PC-9 (cell line): Measurements from ENCODE around the gene C1orf105.

ENCODE experiments used
- EZH2 ChIP-seq: fragments of 200-600 bp; sonication (generic); IDR thresholded peaks from 2 replicates; pipeline ENCODE4 v1.8.0; 2017; ENCODE audit warnings: antibody characterized with exemption, low read depth
- TF ChIP-seq, protein P1 (sequence below): fragments of 200-600 bp; sonication (generic); conservative IDR thresholded peaks from 2 replicates; pipeline ENCODE4 v1.6.1; 2017; ENCODE audit warnings: mixed run types, antibody characterized with exemption, mild to moderate bottlenecking, moderate library complexity

DNA sequence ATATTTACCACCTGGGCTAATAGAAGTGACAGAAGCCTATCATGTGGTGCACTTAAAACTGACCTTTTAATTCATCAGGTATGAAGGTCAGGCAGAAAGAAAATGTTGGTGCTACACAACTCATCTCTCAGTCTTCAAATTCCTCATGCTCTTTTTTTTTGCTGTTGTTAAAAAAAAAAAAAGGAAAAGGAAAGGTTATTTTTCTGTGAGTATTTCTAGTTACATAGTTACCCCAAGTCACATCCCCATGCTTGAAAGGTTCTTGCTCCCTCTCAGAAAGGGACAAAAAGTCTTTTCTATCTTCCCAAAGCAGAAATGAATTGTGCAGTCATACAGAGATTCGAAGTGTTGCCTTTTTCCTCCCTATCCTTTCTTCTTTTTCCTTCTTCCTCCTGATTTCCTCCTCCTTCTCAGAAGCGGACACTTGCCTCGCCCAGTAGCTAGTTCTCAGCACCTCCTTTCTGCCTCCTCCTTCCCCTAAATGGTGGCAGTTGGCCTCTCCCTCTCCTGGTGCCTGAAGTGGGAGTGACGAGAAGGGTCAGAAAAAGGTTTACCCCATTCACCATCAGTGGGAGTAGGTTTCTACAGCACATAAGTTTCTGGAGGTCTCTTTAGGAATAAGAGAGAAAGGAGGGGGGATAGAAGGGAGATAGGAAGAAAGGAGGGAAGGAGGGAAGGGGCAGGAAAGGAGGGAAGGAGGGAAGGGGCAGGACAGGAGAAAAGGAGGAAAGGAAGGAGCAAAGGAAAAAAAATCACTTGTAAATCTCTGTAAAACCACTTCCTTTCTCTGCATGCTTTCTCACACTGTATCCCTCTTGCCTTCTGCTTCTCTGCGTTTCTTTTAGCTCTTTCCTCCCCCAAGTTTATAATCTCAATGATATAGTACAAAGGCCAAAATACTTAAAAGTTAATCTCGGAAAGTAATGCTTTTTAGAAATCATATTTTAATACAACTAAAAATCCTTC is 20.4 kb upstream of the C1orf105 start:
- TF ChIP-seq, protein P1, sequence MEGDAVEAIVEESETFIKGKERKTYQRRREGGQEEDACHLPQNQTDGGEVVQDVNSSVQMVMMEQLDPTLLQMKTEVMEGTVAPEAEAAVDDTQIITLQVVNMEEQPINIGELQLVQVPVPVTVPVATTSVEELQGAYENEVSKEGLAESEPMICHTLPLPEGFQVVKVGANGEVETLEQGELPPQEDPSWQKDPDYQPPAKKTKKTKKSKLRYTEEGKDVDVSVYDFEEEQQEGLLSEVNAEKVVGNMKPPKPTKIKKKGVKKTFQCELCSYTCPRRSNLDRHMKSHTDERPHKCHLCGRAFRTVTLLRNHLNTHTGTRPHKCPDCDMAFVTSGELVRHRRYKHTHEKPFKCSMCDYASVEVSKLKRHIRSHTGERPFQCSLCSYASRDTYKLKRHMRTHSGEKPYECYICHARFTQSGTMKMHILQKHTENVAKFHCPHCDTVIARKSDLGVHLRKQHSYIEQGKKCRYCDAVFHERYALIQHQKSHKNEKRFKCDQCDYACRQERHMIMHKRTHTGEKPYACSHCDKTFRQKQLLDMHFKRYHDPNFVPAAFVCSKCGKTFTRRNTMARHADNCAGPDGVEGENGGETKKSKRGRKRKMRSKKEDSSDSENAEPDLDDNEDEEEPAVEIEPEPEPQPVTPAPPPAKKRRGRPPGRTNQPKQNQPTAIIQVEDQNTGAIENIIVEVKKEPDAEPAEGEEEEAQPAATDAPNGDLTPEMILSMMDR = peak; percentile 12; the same call in 1 of the 2 replicates
- TF ChIP-seq EZH2 = no peak
